GM21423 (cell line): ENCODE results near the gene LEMD2.

Experiments
- ATAC-seq: cut with Tn5 transposase; IDR thresholded peaks from one replicate; pipeline ENCODE4 v1.9.1; 2021; ENCODE audit warnings: mild to moderate bottlenecking, moderate library complexity; ENCODE audit not compliant: unreplicated experiment

LEMD2 gene

GRCh38 chr6:33759887-33760629, 28.9 kb downstream of the LEMD2 start:
- no peak for ATAC-seq

- no peak for ATAC-seq
Measured at GRCh38 chr6:33758815-33759216, 30.1 kb downstream of the LEMD2 start.

GRCh38 chr6:33757906-33758305, 31.0 kb downstream of the LEMD2 start:
- no peak for ATAC-seq

DNA sequence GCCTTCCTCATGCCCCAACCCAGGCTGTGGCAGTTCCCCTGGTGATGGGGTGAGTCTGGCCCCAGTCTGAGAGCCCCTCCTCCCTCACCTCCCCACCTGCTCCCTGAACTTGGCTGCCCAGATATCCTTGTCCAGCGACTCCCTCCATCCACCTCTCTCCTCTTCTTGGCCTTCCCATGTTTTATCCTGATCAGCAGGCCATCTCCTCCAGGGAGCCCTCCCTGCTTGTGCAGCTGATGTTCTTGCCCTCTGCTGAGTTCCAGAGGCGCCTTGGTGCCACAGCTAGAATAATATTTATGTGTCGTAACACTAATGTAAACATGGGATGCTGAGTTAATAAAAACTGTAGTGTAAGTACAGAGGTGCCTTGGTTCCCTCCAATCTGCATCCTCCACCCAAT, 31.8 kb downstream of the LEMD2 start:
- ATAC-seq: no peak

DNA sequence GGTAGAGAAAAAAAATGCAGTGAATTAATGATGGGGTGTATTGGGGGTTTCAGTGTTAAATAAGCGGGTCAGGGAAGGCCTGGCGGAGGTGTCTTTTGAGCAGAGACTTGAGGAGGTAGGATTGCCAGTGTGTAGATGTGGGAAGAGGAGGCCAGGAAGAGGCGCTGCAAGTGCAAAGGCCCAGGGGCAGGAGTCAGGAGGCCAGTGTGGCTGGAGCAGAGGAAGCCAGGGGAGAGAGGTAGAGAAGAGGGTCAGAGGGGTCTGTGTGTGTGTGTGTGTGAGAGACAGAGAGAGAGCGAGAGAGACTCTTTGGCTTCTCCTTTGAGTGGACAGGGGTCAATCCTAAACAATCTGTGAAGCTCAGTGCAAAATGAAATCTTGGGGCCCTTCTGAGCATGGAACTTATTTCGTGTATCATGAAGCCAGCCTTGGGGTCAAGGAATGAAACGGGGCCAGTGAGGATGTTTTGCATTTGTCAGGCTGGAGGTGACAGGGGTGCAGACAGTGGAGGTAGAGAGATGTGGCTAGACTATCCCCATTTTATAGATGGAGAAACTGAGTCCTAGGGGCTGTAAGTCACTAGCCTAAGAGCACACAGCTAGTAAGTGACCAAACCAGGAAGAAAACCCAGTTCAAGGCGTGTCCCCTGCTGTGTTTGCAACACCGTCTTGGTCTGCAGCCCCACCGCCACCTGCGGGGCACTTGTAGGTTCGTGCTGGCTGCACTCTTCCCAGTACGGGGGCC, 32.5 kb downstream of the LEMD2 start:
- ATAC-seq: no peak

- no peak for ATAC-seq
Measured at GRCh38 chr6:33755070-33755869, 33.7 kb downstream of the LEMD2 start.

GRCh38 chr6:33754222-33754621, 34.7 kb downstream of the LEMD2 start:
- ATAC-seq: no peak

DNA sequence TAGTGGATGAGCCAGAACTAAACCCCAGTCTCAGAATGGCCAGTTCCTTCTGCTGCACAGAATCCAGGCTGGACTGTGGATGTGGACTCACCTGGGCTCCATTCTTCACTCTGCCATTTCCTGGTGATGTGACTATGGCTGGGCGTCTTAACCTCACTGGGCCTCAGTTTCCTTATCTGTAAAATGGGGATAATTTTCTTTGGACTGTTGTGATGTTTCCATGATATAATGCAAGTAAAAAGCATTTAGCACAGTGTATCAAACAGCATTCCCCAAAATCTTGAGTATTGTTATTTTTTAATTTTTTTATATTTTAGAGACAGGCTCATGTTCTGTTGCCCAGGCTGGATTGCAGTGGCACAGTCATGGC, 36.3 kb downstream of the LEMD2 start:
- ATAC-seq: no peak

- ATAC-seq: no peak
Measured at GRCh38 chr6:33751771-33752645, 36.9 kb downstream of the LEMD2 start.

GRCh38 chr6:33750244-33750991, 38.5 kb downstream of the LEMD2 start:
- no peak for ATAC-seq

DNA sequence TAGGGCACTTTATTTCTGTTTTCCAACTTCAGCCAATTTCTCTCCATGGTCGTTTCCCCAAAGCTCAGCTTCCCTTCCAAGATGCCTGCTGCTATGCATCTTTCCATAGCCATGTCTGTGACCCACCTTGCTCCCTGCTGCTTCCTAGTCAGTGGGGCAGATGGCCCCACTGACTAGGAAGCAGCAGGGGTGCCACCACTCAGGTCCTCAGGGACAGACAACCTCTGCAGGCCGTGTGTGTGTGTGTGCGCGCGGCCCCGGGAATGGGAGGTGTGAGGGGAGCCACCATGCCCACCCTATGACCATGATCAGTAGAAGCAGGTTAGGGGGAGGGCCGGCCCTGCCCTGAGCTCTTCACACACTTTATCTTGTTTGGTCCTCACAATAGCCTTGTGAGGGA, 39.5 kb downstream of the LEMD2 start:
- ATAC-seq: no peak

DNA sequence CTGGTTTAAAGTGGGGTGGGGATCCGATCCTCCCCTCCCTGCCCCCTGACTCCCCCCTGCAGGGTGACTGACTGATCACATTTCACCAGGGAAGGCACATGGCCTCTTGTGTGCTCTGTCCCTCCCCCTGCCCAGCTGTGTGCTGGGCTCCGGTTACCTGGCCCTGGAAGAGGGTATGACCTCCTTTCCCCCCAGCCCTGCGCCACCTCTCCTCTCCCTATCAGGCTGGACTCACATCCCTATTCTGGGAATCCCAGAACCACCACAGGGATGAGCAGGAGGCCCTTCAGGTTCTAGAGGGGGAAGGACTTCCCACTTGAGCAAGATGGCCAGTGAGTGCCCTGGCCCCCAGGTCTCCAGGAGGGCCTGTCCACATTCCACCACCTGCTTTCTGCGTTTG, 40.1 kb downstream of the LEMD2 start:
- ATAC-seq: no peak

DNA sequence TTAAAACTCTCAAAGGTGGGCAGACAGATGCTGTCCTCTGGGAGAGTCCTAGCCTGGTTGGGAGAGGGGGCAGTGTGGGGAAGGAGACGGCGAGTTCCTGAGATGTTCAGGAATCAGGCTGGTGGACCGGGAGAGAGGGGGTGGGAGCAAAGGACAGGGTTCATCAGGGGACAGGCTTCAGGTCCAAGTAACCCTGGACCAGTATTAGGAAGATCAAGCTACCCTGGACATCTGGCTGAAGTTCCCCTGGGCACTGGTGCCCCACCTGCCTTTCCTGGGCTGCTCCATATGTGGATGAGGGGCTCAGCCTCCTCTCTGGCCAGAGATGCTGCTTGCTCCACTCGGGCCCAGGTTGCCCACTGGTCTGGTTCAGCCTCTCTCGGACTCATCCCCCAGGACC, 41.1 kb downstream of the LEMD2 start:
- no peak for ATAC-seq

DNA sequence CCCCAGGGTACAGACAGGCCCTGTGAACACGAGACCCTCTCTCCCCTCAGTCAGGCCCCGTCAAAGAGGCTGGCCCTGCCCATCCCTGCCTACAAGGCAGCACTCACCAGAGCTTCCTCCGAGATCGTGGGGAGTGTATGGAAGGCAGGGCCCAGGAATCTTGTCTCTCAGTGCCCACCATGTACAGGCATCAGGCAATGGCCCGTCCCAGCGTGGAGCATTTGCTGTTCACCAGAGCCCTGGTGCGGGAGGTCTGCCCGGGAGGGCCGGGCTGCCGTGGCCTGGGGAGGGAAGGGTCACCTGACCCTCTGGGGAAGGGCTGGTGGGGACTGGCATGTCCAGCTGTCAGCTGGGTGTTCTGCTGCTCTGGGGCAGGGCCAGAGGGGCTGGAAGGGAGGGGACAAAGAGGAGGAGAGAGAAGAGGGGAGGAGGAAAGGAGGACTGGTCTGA, 42.3 kb downstream of the LEMD2 start, which contains the start of gene IP6K3:
Gene IP6K3 (minus strand): TSS at position 255 of the 450 bp plus-strand sequence. CDS start 11,429 bp downstream, outside the sequence.
- ATAC-seq: no peak

- ATAC-seq: no peak
Measured at GRCh38 chr6:33746036-33746600, 42.8 kb downstream of the LEMD2 start.

DNA sequence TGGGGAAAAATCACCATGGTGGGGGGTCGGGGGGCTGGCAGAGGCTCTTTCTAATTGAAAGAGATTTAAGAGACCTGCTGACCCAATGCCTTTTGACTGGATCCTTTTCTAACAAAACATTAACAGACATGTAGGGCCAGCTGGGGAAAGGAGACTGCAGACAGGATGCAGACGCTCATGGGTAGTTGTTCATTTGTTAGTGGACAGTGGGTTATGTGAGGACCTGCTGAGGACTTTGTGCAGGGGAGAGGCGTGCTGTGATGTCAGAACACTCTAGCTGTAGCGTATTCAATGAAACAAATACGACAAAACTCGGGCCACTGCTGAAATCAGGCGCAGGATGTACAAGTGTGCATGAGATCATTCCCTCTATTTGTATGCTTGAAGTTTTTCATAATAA, 43.4 kb downstream of the LEMD2 start:
- ATAC-seq: no peak

DNA sequence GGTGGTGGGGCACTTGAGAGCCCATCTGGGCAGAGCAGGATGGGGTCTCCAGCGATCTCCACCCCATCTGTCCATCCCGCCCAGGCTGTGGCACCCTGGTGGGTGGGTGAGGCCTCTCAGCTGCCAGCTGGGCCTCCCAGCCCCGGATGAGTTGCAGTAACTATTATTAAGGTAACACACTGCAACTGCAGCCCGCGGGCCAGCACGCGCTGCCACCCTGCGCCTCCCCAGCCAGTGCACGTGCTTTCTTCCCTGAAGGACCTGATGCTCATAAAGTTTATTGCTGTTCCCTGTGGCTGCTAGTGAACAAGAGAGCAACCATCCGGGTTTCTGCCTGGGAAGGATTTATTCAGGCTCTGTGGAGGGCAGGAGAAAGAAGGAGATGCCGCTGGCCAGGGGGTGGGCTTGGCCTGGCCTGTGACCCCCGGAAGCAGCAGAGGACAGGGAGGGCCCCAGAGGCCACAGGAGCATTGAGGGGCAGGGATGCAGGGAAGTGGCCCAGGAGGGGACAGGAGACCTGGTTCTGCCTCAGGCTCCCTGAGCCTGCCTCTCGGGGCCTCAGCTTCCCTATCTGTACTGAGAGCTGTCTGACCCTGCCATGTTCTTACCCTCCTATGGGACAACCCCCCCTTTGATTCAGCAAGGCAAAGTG, 43.9 kb downstream of the LEMD2 start:
- no peak for ATAC-seq

DNA sequence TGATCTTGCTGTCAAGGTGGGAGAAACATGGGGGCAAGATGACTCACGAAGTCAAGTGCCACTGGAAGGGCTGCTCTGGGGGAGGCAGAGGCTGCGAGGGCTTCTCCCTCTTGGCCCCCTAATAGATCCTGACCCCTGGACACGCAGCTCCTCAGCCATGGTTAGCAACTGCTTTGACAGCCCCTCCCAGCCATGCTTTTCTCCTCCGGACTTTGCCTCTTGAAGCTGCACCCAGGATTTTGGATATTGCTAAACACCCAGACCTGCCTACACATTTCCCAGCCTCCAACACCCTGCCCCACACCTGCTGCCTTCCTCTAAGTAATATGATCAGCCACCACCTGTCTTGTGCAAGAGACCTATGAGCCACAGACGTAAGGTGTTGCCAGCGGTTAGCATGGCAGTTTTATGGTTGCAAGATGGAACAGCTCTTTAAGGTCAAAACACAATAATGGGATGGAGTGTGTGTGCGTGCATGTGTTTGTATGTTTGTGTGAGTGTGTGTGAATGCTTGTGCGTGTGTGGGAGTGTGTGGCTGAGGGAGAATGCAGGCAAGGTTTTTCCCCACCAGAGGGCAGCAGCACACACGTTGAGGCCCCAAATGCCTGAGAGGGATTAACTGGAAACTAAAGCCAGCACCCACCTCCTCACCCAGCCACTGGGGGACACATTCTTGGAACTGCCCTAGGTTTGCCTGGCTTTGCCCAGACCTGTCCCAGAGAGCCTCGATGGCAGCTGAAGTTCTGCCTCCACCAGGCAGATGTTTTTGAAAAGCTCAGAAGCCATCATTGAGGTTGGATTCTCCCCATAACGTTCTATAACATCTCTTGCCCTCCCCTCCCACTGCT, 44.7 kb downstream of the LEMD2 start:
- no peak for ATAC-seq
